GM12865 (cell line): Measurements from ENCODE around the gene TBC1D24.
"Not testable (repeated sequence)": the region's sequence is repeated elsewhere in the genome, so short reads cannot be mapped to it uniquely, and the experiment has no call there.

ENCODE experiments used
- DNase-seq: peaks from one replicate; pipeline ENCODE4 v3.0.0; 2010; ENCODE audit warnings: low read depth
- H3K4me3 ChIP-seq: 2 replicates; pipeline ENCODE4 v1.5.1; 2011; ENCODE audit warnings: mild to moderate bottlenecking, low read depth, low read length, control low read depth
- CTCF ChIP-seq: IDR thresholded peaks from 2 replicates; pipeline ENCODE4 v1.5.1; 2011; ENCODE audit warnings: low read length, control low read depth, low read depth, inconsistent platforms; ENCODE audit not compliant: insufficient read depth; ENCODE audit errors: missing control alignments

The TBC1D24 gene

GRCh38 chr16:2477327-2477726 lies 2.4 kb downstream of the TBC1D24 start:
- TF ChIP-seq CTCF, result no peak
- DNase-seq, result no peak
- H3K4me3 ChIP-seq, result no peak overlapping the region

GRCh38 chr16:2478279-2478678 lies 3.4 kb downstream of the TBC1D24 start:
- no peak for TF ChIP-seq CTCF
- no peak for DNase-seq
- no peak overlapping the region for H3K4me3 ChIP-seq

GRCh38 chr16:2479996-2480395 lies 5.1 kb downstream of the TBC1D24 start:
- not testable (repeated sequence) for H3K4me3 ChIP-seq, DNase-seq

- TF ChIP-seq CTCF, result no peak
- DNase-seq, result no peak
- no peak overlapping the region for H3K4me3 ChIP-seq
Measured at GRCh38 chr16:2480948-2481347, 6.0 kb downstream of the TBC1D24 start.

- DNase-seq, result no peak
Measured at GRCh38 chr16:2481676-2482075, 6.7 kb downstream of the TBC1D24 start.

GRCh38 chr16:2482249-2482648 lies 7.3 kb downstream of the TBC1D24 start:
- no peak for DNase-seq
- no peak overlapping the region for H3K4me3 ChIP-seq
- no peak for TF ChIP-seq CTCF

More at GRCh38 chr16:2481676-2482075, 6.7 kb downstream of the TBC1D24 start:
- TF ChIP-seq CTCF, result no peak
- no peak overlapping the region for H3K4me3 ChIP-seq

GRCh38 chr16:2482708-2483534 lies 8.0 kb downstream of the TBC1D24 start:
- TF ChIP-seq CTCF, result no peak
- no peak for DNase-seq
- no peak overlapping the region for H3K4me3 ChIP-seq
